NCI-H2196 (cell line): ENCODE measurements around the gene CALN1.

ENCODE experiments used
- DNase-seq: peaks from one replicate; lab custom pipeline; 2025; ENCODE audit not compliant: unreplicated experiment; lab: John Stamatoyannopoulos, UW

The CALN1 gene

GRCh38 chr7:72190919-72191318, 221.2 kb downstream of the CALN1 start:
- no peak for DNase-seq

DNA sequence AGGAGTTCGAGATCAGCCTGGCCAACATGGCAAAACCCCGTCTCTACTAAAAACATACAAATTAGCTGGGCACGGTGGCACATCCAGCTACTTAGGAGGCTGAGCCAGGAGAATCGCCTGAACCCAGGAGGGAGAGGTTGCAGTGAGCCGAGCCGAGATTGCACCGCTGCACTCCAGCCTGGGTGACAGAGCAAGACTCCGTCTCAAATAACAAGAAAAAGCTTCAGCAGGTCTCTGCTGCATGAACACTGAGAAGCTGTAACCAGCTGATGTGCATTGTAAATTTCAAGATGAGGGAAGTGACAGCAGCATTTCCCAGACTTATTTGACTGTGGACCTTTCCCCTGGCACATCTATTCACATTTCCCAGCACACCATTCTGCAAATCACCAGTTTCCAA, 222.0 kb downstream of the CALN1 start:
- DNase-seq, result no peak

GRCh38 chr7:72187179-72187578, 225.0 kb downstream of the CALN1 start:
- DNase-seq, result no peak

DNA sequence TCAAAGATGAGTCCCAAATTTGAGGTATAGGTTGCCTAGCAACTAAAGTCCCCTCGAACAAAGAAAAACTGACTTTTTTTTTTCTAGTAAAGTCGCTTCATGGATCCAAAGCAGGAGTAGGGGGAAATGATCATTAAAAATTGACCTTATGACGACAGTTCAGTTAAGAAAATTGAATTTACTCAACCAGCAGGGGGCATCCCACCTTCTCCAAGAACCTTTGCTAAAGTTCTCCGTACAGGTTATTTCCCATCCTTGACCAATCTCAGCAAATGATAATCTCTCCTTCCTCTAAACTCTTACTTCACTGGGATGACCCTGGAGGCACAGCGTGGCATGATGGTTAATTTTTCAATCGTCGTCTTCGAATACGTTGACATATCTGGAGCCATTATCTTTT, 228.3 kb downstream of the CALN1 start:
- DNase-seq, result no peak

- DNase-seq, result no peak
Observed at GRCh38 chr7:72182036-72182435, 230.1 kb downstream of the CALN1 start.

GRCh38 chr7:72176875-72177274, 235.3 kb downstream of the CALN1 start:
- DNase-seq, result no peak

- DNase-seq, result no peak
Observed at GRCh38 chr7:72170475-72170874, 241.7 kb downstream of the CALN1 start.

DNA sequence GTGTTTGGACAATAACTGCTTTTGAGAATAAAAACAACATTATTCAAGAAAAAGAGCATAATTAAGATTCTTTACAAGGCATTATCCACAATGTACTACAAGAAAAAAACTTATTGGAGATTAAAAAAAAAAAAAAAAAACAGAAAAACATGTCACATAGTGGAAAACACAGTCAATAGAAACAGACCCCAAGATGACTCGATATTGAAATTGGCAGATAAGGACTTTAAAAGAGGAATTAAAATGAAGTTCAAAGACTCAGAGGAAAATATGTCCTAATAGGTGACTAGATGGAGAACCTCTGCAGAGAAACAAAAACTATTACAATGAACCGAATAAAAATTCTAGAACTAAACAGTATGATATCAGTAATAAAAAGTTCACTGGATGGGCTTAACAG, 248.9 kb downstream of the CALN1 start:
- DNase-seq, result no peak

GRCh38 chr7:72161534-72161933, 250.6 kb downstream of the CALN1 start:
- DNase-seq, result no peak

GRCh38 chr7:72159911-72160310, 252.2 kb downstream of the CALN1 start:
- no peak for DNase-seq

DNA sequence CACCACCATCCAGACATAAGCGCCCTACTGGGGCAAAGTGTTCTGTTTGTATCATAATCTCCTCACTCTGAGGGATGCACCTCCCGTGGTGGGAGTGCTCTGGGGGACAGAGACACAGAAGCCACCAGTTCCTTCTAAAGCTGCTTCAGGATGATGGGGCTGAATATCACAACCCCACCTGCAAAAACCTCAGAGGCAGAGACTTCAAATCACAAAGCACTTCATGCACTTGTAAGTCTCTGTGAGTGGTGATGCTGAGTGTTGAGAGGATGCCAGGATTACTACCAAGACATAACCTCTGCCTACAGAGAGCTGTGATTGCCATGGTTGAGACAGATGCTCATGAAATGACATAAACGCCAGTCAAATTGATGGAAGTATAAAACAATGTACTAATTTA, 255.5 kb downstream of the CALN1 start:
- DNase-seq, result no peak

DNA sequence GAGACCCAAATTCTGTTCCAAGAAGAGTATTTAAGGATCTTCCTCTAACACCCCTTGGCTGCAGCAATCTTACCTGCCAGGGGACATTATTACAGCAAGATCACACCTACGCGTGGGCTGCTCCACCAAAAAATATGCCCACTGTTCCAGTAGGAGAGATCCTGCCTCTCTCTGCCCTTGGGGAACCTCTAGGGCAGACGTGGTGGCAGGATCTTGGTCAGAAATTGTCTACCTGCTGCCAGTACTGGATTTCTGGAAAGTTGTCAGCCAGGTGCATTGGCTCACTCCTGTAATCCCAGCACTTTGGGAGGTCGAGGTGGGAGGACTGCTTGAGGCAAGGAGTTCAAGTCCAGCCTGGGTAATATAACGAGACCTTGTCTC, 259.0 kb downstream of the CALN1 start:
- no peak for DNase-seq

- no peak for DNase-seq
Observed at GRCh38 chr7:72152161-72153131, 259.7 kb downstream of the CALN1 start.

- no peak for DNase-seq
Observed at GRCh38 chr7:72140566-72140965, 271.6 kb downstream of the CALN1 start.

DNA sequence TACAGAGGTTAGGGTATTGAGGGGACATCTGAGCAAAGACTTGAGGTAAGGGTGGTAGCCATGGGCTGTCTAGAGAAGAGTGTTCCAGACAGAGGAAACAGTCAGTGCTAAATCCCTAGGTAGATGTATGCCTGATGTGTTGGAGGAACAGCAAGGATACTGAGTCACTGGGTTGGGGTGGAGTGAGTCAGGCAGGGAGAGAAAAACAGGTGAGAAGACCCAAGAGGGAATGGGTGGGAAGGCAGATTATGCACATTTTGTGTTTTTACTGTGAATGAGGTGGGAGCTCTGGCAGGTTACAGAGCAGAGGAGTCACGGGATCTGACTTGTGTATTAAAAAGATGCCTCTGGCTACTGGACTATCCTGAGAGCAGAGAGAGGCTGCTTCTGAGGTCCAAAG, 285.0 kb downstream of the CALN1 start:
- DNase-seq, result no peak

DNA sequence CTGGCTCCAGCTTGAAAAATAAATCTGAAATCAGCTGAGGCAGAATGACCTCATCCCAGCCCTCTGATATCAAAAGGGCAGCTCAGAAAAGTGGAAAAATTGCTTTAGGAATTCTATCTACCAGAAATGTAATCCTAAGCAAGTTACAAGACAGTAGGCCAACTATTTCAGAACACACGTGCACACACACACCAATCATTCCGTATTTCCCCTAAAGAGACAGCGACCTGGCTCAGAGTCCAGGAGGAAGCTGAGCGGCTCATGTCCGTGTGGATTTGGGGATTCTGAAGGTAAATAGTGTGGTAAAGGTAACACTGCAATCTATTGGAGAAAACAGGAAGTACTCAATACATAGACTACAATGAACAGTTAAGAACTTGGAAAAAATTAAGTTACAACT, 288.2 kb downstream of the CALN1 start:
- DNase-seq, result no peak

DNA sequence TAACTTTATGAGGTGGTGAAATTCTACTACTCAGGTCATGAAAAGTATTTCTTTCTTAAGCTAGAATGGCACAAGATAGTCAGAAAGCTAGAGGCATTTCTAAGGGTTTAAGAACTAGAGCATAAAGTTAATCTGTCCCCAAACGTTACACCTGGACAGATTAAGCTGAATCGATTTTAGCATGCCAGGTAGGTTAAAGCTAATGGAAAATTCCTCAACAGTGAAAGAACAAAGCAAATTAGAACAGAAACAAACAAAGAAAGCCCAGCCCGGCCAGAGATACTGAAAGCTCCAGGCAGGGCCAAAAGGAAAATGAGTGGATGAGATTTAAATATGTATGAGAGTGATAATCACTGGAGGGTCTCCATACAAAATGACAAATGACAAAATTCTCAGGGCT, 293.8 kb downstream of the CALN1 start:
- no peak for DNase-seq

GRCh38 chr7:72114129-72114528, 298.0 kb downstream of the CALN1 start:
- no peak for DNase-seq

DNA sequence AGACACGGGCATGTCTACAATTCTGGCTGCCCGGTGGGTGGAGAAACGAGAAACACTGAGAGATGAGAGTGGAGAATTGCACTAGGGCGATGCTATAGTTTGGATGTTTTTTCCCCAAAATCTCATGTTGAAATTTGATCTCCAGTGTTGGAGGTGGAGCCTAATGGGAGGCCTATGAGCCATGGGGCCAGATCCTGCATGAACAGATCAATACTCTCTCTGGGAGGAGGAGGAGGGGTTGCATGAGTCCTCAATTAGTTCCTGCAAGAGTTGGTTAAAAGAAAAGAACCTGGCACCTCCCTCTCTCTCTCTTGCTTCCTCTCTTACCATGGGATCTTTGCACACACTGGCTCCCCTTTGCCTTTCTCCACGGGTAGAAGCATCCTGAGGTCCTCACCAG, 299.1 kb downstream of the CALN1 start:
- DNase-seq, result no peak

GRCh38 chr7:72112530-72112929, 299.6 kb downstream of the CALN1 start:
- DNase-seq, result no peak

DNA sequence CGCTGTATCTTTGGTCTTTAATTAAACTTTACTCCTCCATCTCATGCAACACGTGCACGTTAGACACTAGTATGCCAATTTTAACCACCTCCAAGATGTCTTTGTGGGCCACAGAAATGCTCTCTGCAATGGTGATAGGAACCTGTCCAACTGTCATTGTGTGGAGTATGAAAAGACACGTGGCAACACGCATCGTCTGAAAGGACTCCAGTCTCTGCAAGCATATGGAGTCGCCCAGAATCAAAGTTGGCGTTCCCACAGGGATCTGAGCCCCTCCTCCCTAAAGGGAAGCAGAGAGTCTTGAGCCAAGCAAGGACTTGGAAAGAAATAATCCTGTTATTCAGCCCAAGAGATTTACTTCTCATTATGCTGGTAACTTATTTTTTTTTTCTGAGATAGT, 301.1 kb downstream of the CALN1 start:
- no peak for DNase-seq

GRCh38 chr7:72109566-72109965, 302.6 kb downstream of the CALN1 start:
- no peak for DNase-seq

DNA sequence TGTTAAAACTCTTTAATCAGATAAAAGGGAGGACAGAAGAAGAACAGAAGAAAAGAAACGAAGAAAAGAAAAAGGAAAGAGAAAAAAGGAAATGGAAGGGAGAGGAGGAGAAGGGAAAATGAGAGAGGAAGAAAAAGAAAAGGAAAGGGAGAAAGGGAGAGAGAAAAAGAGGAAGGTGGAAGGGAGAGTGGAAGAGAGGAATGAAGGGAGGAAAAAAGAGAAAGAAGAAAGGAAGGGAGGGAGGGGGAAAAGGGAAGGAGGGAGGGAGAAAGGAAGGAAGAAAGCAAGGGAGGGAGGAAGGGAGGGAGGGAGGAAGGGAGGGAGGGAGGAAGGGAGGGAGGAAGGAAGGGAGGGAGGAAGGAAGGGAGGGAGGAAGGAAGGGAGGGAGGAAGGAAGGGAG, 305.7 kb downstream of the CALN1 start:
- no peak for DNase-seq
